GDM1 (cell line): ENCODE measurements around the gene SLAMF1.
"Not testable (repeated sequence)": the region's sequence is repeated elsewhere in the genome, so short reads cannot be mapped to it uniquely, and the experiment has no call there.

Experiments used
- DNase-seq: peaks from one replicate; lab custom pipeline; 2025; lab: John Stamatoyannopoulos, UW

SLAMF1 gene

DNA sequence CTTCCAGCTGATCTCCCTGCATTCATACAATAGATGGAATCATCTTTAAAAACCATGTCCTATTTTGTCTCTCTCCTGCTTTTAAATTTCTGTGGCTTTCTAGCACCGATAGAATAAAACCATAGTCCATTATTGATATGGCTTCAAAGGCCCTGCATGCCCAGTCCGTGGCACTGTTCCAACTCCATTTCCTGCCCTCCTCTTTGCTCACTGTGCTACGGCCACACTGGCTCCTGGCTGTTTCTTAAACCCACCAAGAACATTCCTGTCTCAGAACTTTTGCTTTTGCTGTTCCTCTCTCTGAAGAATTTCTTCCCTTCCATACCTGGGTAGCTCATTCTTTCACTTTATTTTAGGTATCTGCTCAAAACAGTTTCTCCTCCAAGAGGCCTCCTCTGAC lies 7.2 kb downstream of the SLAMF1 start:
- DNase-seq = no peak

DNA sequence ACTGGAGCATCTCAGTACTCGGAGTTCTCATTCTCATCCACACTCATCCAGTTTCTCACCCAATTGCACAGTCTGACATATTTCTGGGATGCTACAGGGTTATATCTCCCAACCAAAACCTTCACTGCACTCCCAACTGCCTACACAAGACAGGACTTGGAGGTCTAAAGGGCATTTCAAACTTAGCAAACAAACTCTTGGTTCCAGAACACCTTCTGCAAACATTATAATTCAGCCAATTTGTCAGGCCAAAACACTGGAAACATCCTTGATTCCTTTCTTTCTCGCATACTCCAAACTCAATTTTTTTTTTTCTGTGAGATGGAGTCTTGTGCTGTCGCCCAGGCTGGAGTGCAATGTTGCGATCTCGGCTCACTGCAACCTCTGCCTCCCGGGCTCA lies 7.9 kb downstream of the SLAMF1 start:
- no peak for DNase-seq

DNA sequence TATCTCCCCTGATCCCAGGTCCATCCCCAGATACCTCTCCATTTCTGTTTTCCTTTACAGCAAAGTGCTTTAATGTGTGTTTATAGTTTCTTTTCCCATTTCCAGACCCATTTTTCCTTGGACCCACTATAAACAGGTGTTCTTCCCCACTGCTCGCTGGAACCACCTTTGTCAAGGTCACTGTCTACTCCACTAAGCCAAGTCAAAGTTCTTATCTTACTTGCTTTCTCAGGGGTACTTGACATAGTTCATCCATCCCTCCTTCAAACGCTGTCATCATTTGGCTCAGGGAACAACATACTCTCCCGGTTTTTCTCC lies 8.3 kb downstream of the SLAMF1 start:
- no peak for DNase-seq

DNA sequence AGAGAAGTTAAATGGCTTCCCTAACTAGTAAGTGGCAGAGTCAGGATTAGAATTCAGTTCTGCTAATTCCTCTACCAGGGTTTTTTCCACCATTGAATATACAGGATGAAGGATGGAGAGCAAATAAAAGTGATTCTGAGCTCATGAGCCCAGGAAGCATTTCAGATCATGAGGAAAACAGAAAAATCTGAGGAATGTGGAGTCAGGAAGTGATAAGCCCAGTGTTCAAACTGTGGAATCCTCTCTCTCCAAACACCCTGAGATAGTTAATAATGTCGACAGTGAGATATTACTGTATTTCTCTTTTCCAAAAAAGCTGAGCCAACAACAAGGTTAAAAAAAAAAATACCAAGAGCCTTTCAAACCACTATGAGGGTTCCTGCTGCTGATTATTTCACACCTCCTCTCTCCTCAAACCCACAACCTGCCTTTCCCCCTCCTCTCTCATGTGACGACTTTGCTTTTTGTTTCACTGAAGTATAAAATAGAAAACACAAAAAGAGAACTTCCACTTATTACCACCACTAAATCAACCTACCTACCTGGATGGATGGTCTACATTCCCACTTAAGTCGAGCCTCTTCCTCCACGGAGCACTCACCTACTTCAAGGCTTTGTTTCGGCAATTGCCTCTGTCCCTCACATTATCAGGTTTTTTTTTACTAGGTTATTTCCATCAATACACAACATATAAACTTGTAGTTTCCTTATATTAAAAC lies 8.9 kb downstream of the SLAMF1 start:
- no peak for DNase-seq

DNA sequence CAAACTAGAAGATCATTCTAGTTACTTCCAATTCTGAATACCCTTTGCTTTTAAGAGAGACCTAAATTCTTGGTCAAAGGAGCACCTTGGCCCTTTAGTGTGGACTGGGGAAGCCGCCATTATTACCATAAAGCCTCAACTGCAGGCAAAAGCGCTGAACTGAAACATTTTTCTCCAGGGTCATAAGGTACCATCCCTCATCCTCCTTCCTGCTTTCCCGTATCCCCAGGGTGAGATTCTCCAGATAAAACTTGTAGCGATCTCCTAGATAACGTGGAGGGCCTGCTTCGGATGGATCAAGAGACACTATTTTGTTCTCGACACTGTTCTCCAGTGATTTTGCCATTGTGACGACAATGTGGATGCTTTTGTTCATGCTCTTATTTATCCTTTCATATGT lies 9.8 kb downstream of the SLAMF1 start:
- no peak for DNase-seq

DNA sequence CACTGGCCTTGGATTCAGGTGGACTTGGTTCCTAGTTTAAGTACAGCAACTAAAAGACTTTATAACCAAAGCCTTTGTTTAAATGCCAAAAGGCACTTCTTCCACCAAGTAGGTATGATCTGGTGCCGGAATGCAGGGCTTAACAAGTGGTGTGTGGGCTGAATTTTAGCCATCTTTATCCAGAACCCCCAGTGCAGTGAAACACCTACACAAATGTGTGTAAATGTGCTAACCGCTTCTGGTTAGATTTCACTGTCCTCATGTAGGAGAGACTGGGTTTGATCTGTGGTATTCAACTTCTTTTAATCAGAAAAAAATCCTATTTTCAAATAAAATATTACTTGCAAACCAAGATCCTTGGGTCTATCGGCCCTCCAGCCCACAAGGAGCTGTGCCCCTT lies 10.3 kb downstream of the SLAMF1 start:
- DNase-seq = no peak

DNA sequence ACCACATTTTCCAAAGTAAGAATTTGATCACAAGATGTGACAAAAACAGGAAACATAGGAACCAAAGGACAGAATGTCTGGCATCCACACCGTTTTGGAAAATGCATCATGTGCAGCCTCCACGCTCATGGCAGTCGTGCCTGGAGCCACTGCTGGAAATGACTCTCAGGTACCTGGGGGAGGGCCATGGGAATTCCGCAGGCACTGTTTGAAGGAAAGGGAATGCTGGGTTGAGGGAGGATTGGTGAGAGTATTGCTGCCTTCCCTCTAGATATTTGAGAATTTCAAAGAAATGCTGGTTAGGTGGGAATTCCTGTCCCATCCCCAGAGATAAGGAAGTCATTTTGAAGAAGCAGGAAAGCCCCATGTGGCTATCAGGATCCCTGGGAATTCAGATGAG lies 10.8 kb downstream of the SLAMF1 start:
- no peak for DNase-seq

DNA sequence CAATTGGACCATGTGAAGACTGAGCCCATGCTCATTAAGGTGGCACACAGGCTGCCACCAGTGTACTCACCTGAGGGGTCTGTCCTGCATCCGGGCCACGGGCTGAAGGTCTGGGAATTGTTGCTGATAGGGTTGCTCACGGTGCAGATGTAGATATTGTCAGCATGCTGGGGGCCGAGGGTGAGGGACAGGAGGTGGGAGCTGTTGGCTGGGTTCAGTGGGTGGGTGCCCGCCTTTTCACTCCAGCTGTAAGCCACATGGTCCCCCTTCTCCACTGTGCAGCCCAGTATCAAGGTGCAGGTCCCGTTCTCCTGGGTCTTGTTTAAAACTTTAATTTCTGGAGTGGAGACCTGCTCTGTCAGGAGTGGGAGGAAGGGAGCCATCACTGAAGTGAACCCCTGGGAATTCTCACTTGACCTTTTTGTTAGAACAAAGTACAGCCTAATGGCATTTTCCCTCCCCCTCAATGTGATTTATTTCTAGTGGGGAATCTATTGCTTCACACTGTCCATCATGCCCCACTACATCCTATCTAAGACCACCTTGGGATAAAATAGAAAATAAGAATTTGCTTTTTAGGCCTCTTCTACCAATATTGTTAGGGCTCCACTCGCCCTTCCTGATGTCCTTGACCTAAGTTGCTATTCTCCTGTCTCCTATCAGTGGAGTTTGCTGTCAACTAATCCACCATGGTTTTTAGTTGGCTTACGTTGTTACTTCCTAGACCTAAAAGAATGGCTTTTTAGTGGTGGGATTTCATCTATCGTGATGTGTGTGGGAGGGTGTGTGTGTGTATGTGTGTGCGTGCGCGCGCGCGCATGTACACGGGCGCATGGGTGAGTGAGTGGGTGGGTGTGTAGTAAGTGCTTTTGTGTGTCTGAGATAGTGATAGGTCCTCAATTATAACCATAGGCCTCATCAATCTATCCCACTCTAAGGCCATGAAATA lies 12.0 kb downstream of the SLAMF1 start:
- no peak for DNase-seq

DNA sequence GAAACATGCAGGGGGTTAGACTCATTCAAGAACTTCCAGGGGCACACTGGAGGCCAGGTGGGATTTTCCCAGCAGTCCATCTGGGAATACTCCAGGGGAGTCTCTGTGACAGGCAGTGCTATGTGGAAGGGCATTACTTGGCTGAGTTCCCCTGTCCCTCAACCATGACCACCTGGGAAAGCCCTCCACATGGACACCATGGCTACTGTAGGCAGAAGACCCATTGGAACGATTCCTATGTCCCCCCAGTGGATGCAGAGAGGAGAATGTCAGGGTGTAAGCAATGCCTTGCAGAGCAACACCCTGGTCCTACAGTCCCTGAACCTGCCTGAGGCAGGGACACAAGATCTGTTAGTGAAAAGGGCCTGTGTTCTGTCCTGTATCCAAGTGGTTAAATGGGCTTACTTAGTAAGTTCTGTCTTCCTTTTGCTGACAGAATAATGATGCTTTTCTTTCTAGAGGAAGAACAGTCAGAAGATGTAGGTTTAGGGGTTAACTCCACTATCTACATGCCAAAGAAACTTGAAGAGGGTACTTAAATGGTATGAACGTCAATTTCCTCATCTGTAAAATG lies 13.4 kb downstream of the SLAMF1 start:
- no peak for DNase-seq

DNA sequence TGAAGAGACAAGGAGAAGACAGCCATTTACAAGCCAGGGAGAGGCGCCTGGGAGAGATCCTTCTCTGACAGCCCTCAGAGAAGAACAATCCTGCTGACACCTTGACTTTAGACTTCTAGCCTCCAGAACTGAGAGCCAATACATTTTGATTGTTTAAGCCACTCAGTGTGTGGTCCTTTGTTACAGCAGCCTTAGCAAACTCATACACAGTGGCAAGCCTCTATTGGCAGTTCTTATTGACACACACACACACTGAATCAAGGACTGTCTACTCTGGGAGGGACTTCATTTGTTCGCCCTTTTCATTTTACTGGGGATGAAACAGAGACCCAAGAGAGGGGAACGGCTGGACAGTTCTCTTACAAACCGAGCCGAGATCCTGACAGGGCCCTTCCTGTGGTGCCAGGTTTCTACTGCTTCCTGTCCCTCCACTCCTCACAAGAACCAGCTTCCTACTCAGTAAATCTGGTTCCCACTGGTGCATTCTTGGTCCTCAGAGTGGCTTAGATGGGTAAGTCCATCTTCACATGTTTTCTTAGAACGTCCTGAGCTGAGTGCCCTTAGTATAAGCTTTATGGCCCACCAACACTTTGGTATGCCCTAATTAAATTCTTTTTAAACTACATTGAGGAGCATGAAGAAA lies 14.7 kb downstream of the SLAMF1 start:
- no peak for DNase-seq

DNA sequence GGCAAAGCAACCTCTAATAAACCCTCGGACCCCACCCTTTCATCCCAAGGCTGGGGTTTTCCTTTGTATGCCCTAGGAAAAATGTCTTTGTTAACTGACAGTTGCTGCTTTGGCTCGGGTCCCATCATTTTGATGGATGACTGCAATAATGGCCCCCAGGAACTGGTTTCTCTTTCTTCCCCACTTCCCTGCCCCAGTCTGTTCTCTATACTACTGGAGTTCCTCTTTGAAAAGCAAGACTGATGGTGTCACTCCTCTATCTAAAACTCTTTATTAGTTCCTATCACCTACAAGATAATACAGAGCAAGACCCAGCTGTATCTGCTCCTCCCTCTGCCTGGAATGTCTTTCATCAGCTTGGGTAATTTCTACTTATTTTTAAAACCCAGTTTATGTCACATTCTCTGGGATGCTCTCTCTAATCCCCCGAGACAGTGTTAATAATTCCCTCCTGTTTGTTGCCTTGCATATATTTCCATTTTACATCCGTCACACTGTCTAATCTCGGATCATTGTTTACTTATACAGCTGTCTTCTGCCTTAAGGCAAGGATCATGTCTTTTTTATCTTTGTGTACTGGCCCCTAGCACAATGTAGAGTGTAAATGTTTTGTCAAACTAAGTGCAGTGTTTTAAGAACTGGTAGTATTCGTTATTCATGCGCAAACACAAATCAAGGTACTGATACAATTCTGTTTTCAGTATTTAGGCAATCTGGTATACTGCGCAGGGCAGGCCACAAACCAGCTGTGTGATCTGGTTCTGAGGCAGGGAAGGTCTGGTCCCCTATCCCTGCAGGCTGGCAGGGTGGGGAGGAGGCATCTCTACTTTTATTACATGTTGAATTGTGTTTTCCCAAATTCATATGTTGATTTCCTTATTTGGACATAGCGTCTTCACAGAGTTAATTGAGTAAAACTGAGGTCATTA lies 16.1 kb downstream of the SLAMF1 start:
- DNase-seq = no peak

DNA sequence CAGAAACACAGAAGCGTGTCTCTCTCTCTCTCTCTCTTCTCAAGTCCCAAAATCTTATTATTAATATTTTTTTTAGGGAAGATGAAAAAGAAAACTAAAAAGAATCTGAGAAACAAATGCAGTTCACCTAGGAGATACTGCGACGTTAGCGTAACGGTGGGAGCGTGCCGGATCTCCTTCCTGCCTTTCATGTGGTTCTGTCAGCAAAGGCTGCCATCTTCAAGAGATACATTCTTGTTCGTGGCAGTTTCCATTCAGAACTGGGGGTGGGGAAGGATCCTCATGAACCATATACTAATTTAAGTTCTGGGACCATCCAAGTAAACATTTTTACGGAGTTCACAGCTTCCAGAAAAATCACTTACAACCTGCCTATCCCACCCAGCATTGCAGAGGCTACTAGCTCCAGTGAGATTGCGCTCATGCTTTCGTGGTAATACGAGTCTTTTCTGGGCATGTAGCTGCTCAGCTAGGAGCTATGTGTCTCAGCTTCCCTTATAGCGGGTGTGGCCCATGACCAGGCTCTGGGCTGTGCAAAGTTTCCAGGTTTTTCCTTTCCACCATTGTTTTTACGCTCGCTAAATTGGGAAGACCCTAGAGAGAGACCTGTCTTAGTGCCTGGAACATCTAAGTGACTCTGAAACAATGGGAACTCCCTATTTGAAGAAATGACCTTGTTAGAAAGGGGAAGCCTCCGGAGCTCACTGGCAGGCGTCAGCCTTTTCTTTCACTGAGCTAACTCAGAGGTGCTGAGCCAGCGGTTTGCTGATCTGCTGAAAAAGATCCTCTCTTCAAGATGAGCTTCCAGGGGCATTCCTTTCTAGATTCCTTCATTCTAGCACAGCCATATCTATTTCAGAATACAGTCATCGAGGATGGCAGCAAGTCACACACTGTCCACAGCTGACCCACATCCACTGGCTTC lies 17.3 kb downstream of the SLAMF1 start:
- DNase-seq = no peak

DNA sequence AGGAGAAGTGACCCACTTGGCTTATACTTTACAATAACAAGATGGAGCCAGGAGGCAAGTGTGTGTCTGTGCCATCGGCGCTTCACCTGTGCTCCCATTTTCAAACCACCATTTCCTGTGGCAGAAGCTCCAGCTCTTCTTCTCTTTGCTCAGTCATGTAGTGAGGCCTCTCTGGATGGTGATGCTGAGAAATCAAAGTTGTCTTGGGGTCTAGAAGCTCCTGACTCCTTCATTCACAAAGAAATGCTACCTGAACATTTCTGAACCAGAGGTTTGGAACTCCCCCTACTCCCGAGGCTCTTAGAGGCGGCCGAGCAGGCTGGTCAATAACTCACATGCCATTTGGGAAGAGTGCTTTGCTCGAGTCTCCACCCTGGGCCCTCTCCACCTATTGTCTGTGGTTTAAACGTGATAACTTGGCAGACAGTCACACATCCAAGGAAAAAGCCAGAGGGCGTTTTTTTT lies 18.0 kb downstream of the SLAMF1 start:
- DNase-seq = no peak

DNA sequence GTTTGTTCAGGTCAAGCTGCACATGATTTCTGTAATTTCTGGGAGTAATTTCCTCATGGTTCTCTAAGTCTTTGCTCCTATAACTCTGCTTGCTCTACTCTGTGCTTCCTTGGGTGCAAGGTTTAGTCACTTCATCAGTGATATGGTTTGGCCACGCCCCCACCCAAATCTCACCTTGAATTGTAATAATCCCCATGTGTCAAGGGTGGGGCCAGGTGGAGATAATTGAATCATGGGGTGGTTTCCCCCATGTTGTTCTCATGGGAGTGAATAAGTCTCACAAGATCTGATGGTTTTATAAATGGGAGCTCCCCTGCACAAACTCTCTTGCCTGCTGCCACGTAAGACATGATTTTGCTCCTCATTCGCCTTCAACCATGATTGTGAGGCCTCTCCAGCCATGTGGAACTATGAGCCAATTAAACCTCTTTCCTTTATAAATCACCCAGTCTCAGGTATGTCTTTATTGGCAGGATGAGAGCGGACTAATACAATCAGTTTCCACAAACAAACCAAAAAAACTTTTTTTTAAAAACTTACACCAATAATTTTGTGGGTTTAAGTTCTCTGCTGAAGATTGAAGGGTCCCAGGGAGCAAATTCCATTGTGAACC lies 19.1 kb downstream of the SLAMF1 start:
- DNase-seq = not testable (repeated sequence)

DNA sequence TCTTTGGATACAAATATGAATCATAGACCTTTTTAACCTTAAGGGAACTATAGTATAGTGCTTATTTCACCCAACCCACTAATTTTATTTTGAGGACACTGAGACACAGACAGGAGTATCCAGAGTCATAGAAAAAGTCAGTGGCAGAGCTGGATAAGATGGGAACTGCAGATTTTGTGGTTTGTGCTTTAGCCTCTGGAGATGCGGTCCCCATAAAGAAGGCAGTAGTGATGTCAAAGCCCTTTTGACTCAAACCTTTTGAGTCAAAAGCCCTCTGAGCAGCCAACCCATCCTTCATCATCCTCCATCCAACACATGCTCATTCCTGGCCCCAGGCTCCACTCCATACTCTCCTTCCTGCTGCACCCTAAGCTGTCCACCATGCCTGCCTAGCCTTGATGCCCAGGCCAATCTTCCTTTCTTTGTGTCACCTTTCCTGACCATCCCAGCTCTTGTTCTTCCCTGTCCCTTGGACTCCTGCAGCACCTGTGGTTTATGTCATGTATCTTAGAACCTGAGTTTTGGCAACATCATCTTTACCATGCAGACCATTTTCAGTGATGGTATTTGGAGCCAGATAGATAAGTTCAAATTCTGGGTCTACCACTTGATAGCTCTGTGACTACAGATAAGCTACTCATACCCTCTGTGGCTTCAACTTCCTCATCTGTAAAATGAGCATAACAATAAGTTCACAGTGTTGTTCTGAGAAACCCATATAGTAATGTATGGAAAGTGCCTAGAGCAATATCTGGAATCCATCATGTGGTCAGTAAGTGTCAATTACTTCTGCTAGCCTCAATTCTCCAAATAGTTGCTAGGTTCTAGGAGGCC lies 20.1 kb downstream of the SLAMF1 start:
- peak; percentile 39 for DNase-seq

DNA sequence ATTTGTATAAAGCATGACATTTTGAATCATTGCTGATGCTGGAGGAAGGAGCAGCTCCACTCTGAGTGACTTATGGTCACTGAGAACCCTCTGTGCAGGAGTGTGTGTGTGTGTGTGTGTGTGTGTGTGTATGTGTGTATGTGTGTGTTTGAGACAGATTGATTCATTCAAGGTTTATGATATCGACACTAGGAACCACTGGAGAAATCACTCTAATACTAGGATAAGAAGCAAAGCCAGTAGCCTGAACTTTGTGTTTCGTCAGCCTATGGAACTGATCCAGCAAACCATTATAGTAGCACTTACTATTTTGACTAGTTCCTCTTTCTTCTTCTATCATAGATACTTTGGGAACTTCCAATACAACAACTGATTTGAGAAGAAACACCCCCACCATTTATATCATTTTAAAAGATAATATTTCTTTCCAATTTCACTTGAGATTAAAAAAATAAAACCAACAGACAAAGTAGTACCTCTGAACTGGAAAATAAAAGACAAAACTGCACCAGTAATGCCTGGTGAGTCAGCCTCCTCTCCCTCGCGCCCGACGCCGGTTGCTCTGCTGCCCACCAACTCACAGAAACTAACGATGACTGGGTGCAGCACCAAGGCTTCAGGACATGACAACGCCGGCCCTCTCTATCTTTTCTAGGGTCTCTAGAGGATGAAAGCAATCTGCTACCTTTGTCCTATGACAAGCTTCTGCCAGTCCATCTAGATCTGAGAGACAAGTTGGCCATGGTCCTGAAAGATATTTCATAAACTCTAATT lies 20.9 kb downstream of the SLAMF1 start:
- DNase-seq = no peak

DNA sequence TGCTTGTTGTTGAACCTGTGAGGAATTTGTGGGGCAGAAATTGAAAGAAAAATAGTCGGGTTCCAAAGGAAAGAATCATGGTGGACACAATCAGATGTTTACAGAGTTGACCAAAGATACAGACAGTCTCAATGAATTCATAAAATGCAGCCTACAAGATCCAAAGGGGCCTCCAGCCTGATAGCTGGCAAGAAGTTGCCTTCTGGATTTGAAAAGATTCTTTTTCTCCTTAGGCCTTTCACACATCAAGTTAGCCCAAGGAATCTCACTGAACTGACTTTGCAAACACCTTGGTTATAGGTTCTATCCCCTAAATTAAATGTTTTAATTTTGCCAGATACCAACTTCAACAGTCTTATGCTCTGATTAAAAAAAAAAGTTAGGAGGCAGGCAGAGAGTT lies 21.5 kb downstream of the SLAMF1 start:
- no peak for DNase-seq

DNA sequence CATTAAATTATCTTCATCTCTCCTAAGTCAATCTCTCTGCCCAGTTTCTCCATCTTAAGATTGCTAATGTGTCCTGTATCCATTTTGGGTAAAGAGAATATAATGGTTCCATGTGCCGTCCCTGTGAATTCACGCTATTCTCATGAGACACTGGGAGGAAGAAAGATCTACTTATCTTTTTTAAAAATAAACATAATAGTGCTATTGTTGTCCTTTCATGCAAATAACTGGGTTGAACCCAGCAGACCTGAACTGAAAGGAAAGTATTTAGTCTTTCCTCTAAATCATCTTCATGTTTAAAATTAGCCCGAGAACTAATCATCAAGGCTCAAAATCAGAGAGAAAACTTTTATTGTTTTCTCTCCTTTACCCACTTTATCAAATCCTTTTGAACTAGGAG lies 22.4 kb downstream of the SLAMF1 start:
- DNase-seq = no peak
